ENCODE results near the gene SRC.

The SRC gene

DNA sequence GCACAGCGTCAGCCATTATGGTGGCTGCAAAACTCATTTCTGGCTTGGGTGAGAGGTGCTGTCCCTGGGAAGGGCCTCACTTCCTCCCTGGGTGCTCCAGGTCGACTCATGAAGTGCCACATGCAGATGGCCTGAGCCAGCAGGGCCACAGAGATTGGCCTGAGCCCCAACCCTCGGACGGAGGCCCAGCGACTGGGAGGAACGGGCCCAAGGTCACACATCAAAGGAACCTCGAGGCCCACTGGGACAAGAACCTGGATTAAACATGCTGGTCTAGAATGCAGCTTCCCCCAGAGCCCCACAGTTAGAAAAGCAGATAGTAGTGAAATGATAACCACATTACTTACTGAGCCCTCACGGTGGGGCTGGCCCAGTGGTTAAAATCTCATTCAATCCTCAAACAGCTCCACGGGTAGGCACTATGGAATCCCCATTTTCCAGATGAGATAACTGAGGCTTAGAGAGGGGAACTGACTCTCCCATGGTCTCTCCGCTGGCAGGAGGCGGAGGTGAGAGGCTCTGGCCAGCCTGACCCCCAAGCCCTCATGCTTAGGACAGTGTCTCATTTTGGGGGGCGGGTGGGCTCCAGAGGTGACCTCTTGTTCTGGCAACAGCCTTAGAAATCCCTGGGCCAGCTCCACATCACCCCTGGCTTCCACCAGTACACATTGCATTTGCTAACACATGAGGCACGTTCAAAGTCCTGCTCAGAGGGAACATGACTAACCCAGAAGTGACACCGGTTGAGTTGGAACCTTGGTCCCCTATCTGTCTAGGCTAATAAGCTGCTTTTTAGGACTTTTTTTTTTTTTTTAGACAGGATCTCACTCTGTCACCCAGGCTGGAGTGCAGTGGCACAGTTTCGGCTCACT, 53.0 kb downstream of the SRC start:
- no peak for DNase-seq

DNA sequence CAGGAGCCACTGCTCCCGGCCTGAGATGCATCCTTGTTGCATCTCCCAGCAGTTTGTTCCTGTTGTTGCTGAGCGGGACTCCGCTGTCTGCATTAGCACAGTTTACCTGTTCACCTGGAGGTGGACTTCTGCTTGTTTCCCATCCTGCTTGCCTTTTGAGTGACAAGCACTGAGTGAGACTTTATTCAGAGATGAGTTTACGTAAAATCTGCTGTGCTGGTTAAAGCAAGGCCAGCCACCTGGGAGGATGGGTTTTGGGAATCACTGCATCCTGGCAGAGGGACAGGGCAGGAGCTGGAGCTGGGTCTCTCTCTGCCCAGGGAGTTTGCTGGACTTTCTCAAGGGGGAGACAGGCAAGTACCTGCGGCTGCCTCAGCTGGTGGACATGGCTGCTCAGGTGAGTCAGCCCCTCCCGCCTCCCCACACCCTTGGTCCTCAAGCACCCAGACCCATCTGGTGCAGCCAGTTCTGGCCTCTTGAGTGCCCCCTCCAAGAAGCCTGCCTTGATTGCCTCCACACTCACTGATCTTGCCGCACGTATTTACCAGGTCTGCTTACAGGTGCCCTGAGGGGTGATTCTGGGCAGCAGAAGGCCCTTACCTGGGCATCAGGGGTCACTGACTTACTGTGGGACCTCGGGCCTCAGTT, 55.5 kb downstream of the SRC start:
- no peak for DNase-seq

DNA sequence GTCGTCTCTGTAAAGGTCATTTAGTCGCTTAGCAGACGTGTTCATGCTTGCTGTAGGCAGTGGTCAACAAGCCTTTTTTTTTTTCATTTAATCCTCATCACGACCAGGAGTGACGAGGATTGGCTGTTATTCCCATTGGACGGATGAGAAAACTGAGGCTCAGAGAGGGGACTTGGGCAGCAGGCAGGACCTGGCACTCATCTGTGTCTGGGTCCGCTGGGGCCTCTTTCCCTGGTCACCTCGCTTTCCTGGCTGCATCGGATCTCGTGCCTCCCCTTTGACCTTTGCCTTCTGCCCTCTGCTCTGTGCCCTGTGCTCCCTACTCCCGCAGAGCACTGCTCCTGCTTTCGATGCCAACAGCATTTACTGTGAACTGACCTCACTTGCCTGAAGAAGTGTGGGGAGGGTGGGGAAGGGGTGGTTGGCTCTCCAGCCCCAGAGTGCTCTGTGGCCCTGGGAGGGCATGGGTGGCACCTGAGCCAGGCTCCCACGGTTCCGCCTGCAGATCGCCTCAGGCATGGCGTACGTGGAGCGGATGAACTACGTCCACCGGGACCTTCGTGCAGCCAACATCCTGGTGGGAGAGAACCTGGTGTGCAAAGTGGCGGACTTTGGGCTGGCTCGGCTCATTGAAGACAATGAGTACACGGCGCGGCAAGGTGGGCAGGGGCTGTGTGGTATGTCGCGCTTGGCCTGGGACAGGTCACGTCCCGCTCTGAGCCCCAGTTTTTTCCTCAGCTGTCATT, 56.2 kb downstream of the SRC start:
- DNase-seq: no peak

DNA sequence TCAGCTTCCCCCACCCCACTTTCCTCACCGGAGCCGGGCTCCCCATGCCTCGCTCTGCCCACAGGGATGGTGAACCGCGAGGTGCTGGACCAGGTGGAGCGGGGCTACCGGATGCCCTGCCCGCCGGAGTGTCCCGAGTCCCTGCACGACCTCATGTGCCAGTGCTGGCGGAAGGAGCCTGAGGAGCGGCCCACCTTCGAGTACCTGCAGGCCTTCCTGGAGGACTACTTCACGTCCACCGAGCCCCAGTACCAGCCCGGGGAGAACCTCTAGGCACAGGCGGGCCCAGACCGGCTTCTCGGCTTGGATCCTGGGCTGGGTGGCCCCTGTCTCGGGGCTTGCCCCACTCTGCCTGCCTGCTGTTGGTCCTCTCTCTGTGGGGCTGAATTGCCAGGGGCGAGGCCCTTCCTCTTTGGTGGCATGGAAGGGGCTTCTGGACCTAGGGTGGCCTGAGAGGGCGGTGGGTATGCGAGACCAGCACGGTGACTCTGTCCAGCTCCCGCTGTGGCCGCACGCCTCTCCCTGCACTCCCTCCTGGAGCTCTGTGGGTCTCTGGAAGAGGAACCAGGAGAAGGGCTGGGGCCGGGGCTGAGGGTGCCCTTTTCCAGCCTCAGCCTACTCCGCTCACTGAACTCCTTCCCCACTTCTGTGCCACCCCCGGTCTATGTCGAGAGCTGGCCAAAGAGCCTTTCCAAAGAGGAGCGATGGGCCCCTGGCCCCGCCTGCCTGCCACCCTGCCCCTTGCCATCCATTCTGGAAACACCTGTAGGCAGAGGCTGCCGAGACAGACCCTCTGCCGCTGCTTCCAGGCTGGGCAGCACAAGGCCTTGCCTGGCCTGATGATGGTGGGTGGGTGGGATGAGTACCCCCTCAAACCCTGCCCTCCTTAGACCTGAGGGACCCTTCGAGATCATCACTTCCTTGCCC, 57.4 kb downstream of the SRC start:
- no peak for DNase-seq

DNA sequence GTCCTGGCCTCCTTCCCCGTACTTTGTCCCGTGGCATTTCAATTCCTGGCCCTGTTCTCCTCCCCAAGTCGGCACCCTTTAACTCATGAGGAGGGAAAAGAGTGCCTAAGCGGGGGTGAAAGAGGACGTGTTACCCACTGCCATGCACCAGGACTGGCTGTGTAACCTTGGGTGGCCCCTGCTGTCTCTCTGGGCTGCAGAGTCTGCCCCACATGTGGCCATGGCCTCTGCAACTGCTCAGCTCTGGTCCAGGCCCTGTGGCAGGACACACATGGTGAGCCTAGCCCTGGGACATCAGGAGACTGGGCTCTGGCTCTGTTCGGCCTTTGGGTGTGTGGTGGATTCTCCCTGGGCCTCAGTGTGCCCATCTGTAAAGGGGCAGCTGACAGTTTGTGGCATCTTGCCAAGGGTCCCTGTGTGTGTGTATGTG, 58.5 kb downstream of the SRC start:
- DNase-seq: no peak

DNA sequence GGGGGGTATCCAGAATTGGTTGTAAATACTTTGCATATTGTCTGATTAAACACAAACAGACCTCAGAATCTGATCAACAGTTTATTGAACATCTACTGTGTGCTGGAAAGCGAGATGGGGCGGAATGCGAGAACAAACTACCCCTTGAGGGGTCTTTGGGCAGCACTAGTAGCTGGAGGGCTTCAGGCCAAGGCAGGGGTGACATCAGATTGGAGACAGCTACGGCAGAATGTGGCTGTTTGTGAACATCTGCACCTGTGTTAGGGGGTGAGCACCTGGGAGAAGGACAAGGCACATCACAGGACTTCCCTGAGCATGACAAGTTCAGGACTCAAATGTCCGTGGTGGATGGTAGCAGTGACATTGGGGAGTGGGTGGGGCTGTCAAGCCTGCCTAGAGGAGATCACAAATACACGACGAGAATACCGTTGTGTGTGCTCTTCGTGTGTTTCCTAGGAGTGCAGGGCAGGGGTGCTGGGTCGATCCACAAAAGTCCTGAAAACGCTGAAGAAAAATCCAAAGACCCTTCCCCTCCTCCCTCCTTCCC, 59.5 kb downstream of the SRC start:
- no peak for DNase-seq

DNA sequence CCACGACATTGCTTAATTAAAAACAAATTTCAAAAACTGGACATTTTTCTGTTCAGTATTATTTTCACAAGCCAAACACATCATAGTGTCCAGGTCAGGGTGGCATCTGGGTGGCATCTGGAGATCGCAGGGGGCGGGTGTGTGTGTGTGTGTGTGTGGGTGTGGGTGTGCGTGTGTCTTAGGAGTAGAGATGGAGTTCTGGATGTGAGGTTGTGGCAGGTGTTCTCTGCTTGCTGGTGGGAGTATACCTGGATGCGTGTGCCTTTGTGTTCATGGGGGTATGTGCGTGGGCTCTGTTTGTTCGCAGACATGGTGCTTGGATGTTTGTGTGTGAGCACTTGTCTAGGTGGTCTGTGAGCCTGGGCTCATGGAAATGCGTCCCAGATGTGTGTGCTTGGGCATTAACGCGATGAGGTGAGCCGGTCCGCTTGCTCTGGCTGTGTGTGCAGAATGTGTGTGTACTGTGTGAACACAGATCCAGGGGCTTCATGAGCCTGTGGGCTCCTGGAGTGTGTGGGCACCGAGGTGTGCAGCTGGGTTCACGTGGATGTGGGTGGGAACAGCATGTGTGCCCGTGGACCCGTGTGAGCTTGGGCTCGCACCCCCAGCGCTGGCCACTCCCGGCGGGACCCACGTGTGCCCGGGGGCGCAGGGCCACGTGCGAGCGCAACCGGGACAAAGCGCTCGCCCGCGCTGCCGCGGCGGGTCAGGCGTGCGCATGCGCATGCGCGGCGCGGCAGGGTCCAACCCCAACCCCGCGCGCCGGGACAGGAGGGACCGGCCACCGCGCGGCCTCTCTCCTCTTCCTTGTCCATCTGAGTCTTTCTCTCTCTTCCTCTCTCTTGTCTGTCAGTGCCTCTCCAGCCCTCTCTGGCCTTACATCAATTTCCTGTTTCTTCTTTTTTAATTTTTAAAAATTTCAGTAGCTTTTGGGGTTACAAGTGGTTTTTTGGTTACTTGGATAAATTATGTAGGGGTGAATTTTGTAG, 60.4 kb downstream of the SRC start:
- peak; percentile 21 for DNase-seq

DNA sequence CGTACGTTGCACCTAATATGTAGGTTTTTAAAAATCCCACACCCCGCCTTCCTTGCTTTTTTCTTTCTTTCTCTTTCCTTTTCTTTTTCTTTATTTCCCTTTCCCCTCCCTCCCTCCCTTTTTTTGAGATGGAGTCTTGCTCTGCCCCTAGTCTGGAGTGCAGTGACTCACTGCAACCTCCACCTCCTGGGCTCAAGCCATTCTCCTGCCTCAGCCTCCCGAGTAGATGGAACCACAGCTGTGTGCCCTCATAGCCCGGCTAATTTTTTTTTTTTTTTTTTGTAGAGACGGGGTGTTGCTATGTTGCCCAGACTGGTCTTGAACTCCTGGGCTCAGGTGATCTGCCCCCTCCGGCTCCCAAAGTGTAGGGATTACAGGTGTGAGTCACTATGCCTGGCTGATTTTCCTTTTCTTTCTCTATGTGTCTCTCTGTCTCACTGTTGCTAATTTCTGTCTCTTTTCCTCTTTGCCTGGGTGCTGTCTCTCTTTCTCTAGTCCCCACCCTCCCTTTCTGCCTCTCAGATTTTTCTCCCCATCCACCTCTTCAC, 61.2 kb downstream of the SRC start:
- DNase-seq: no peak

DNA sequence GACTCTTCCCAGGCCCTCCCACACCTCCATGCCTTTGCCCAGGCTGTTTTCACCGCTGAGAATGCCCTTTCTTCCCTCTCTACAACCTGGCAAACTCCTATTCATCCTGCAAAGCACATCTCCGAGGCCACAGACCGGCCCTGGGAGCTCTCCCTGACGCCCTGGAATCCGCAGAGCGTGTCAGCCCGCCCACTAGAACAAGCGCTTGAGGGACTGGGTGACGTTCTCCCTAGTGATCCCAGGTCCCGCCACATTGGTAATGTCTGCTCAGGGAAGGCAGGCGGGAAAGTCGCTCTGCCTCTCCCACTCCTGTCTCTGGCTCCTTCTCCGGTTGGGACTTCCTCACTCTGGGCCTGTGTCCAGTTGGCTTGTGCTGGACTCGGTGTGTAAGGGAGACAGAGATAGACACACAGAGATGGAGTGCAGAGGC, 61.6 kb downstream of the SRC start:
- no peak for DNase-seq

DNA sequence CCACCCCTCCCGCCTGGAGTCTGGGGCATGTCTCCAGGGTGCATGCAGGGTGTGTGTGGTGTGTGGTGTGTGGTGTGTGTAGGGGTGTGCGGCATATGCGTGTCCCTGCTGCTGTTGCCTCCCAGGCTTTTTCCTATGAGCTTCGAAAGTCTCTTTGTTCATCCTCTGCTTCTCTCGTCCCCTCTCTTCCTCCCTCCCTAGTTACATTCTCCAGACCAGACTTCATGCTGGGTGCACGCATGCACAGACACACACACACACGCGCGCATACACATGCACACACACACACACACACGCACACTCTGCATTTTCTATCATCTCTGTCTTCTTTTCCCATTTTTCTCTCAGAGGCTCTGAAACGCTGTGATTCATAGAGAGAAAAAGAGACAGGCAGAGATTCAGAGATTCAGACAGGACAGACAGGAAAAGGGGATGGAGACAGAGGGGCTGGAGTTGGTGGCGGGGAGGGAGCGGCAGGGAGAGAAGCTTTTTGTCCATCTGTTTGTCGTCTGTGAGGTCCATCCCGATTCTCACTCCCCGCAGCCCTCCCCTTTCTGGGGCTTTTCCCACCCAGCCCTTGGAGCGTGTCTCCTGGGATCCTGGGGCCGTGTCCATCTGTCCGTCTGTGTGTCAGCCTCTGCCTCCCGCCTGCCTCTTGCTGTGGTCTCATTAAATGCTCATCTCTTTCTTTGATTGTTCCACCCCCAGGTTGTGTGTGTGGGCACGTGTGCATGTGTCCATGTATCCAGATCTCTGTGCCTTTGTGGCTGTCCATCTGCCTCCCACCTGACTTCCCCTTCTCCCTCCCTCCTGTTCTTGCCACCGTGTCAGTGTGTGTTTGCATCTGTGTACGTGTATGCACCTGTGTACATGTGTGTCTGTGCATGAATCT, 62.6 kb downstream of the SRC start:
- DNase-seq: no peak

DNA sequence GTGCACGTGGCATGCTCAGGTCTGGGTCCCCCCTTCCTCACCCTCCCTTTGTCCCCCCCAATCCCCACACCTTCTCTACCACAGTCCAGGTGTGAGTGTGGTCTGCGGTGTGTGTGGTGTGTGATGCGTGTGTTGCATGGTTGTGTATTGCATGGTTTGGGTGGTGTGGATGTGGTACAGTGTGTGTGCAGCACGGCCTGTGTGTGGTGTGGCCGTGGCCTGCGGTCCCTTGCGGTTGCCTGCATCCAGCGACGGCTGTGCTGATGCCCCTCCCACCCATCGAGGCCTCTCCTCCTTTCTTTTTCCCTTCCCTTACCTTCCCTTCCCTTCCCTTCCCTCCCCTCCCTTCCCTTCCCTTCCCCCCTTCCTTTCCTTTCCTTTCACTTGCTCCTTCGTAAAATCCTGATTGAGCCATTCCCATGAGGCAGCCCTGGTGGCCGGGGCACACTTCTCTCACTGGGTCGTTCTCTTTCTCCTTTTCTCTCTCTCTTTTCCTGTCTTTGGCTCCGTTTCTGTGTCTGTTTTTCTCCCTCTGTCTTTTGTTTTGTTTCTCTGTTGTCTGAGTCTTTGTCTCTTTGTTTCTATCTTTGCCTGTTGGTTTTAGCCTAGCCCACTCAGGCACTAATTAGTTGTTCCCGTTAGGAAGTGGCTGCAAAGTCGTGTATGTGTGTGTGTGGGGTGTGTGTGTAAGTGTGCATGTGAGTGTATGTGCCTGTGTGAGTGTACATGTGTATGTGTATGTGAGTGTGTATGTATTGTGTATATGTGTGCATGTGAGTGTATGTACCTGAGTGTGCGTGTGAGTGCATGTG, 65.7 kb downstream of the SRC start:
- peak; percentile 44 for DNase-seq

DNA sequence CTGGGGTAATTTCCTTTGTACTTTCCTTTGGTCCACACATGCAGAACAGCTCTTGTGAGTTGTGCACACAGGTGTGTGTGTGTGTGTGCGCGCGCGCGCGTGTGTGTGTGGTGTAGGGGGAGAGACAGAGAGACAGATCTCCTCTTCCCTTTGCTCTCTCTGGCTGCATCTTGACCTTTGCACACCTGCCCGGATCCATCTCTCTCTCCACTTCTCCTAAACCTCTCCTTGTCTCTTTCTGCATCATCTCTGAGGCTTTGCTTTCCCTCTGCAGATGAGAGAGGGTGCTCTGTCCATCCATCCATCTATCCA, 67.0 kb downstream of the SRC start:
- no peak for DNase-seq

DNA sequence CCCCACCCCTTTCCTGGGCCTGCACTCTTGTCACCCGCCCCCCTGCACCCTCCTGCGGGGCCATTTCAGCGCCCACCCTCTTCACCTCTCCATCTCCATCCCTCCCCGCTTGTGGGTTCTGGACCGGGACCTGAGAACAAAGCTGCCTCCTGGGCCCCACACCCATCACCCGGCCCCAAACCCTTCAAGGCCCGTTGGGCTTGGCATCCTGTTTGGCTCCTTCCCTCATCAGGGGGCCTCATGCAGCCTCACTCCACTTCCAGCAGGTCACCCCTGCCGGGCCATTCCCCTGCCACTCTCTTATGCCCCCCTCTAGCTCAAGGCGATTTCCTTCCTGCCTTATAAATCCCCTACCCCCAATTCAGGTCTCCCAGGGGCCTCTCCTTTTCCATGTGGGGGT, 67.4 kb downstream of the SRC start:
- DNase-seq: no peak

DNA sequence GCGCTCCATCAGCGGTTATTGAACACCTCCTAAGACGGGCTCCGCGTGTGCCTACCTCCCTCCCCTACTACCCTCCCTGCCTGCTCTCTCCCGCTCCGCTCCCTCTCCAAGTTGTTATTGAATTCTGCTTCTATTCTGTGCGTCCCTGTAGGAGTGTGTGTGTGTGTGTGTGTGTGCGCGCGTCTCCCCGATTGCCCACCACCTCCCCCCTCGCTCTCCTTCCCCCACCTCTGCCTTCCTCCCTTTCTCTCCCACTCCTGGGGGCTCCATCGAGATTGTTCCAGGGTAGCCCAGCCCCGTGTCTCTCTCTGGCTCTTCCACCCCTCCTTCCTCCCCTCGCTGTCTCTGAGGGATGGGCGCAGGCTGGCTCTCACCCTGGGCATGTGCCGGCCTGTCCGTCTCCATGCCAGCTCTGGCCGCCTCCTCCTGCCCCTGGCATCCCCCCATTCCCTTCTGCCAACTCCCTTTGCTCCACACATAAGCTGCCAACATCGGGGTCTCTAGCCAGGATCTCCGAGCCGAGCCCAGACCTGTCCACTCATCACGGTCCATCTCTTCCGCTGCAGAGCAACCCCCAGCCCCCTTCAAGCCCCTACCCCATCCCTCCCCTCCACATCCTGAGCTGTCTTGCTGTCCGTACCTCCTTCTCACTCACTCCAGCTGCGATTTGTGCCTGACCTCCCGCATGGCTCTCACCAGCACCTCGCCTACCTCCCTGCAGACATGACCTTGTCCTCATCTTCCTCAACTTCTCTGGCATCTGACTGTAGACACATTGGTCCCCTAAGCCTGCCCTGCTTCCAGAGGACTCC, 68.5 kb downstream of the SRC start:
- DNase-seq: no peak

DNA sequence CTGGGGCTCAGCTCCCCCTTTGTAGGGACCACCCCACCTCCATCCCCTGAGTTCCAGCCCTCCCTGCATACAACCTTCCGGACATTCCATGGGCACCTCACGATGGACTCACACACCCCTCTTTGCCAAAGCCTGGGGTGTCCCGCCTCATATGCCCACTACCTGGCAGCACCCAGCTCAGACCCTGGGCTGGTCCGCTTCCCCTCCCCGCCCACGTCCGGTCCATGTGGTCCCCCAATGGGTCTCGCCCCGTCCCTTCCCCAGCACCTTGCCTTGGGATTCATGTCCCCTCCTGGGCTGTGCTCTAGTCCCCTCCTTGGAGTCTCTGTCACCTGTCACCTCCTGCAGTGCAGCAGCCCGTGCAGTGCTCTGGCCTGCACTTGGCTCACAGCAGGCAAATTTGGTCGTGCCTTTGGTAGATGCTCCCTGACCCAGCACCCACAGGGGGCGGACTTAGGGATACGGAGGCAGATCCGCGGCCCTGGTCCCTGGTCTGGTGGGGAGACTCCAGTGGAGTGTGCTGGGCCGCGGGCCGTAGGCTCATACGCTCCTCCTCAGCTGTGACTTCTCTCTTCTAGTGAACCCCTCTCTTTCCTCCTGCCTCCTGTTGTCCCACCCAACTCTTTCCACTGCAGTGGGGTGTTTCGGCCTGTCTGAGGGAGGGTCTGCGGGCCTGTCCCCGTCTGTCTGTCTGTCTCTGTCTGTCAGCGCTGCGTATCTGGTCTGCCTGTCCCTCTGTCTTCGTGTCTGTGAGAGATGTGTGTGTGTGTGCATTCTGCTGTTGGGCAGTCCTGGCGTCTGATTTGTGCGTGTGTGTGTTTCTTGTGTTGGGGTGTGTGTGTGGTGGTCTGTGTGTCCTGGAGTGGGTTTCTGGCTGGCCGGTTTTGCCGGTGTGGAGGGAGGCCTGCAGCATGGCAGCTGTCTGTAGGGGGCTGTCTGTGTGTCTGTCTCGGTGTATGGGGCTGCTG, 69.5 kb downstream of the SRC start:
- DNase-seq: no peak

DNA sequence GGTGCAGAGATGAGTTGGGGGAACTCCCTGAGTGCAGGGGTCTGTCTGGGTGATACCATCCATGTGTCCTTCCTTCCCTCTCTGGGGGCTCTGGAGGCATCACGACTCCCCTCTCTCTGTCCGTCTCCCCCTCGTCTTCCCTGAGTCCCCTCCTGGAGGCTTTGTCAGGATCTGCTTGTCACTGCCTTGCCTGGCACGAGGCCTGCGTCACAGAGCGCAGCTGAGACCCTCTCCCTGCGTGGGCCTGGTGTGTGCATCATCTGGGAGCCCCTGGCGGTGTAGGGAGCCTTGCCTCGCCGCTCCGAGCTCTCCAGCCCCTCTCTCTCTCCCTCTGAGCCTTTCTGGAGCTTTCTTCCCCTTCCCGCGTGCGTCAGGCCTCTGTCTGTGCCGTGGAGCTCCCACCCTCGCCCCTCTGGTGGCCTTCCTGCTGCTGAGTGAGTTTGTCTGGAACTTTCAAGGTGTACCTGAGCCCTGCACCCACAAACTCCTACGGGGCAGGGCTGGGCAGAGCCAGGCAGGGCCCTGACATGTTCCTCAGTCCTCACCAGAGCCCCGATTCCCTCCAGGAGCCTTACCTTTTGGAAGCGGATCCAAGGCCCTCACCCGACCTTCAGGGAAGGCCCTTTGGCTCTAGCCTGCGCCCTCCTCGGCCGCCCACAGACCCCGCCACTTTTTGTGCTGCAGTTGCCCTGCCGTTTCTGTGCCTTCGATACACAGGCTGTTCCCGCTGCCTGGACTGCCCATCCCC, 70.3 kb downstream of the SRC start:
- no peak for DNase-seq

Measured in NCI-H2029 treated with DMSO at 0.1 percent for 48 hours (cell line).